H1 (cell line): ENCODE results near the gene CYB561D2. TPM values are rescaled to one million over a fixed set of nuclear protein-coding genes. Genes with fewer than 3 reads are reported as not detected.

ENCODE experiments used
- BACH1 ChIP-seq: IDR thresholded peaks from 2 replicates; pipeline ENCODE4 v1.6.1; 2012; ENCODE audit warnings: low read length, improper control_type of control experiment
- CHD7 ChIP-seq: fragments of 300-600 bp; sonication (generic); IDR thresholded peaks from 2 replicates; pipeline ENCODE4 v1.7.1; 2012; ENCODE audit warnings: low read length, moderate library complexity, mild to moderate bottlenecking, inconsistent platforms; ENCODE audit not compliant: insufficient replicate concordance
- KDM5A ChIP-seq: fragments of 200-600 bp; IDR thresholded peaks from 2 replicates; pipeline ENCODE4 v1.7.1; 2012; ENCODE audit warnings: mild to moderate bottlenecking, low read length, inconsistent platforms, mixed read lengths
- NRF1 ChIP-seq: IDR thresholded peaks from 2 replicates; pipeline ENCODE4 v1.6.1; 2011; ENCODE audit warnings: mild to moderate bottlenecking, low read depth, low read length, improper control_type of control experiment
- polyA plus RNA-seq, 7 experiments: library from polyadenylated mRNA; depleted of rRNA in 3 of 7; stranded (reverse) in 5 of 7; unstranded in 2 of 7; fragments of >200 nt in 5 of 7; fragments of 200-250 nt in 2 of 7; gene quantifications; 1 replicate in 5 of 7; 2 replicates in 1 of 7; 4 replicates in 1 of 7; pipeline versions ENCODE4 v1.2.1 to v1.2.3, GENCODE V29; 2011 to 2013; ENCODE audit warnings: missing spikeins in 2 of 7, mixed read lengths in 2 of 7
- total RNA-seq: library from RNA; stranded (reverse); fragmentation: NEBNext Ultra II Directional; extraction: Animal tissue kit (Norgen Biotek cat#: 25700); gene quantifications from 2 replicates; pipeline ENCODE4 v1.2.1, GENCODE V29; 2021

CYB561D2 gene
- total and polyA plus RNA-seq, 2 of the 8 experiments (the other 6 are each of a cell fraction or from before 2014, with no cell fraction given), result 9.8 to 34.0 TPM

- TF ChIP-seq CHD7 (no peak), BACH1 (no peak), NRF1 (no peak), KDM5A (no peak)
Measured at GRCh38 chr3:50347187-50347813, 3.4 kb upstream of the CYB561D2 start (continued).
